ENCODE results near the gene DICER1.

DICER1 gene

GRCh38 chr14:95192311-95192710, 35.0 kb upstream of the DICER1 start:
- in situ Hi-C loops (cut with MboI; ENCODE audit: low sequenced_read_pairs): no loop called here

GRCh38 chr14:95191445-95192199, 34.3 kb upstream of the DICER1 start:
- in situ Hi-C loops (cut with MboI; ENCODE audit: low sequenced_read_pairs): no loop called here
- no peaks in the 10 kb centered on the region for H3K4me1 ChIP-seq
- DNase-seq (ENCODE audit: low spot score in 2 of 2): no peak
- H3K27me3 ChIP-seq (ENCODE audit: low read depth): no peaks in the 10 kb centered on the region
- no peaks in the 10 kb centered on the region for H3K9me3 ChIP-seq
- no peak overlapping the region for H3K4me3 ChIP-seq
- H3K36me3 ChIP-seq (replicated peaks): no peaks in the 10 kb centered on the region

More at GRCh38 chr14:95192311-95192710, 35.0 kb upstream of the DICER1 start:
- Histone ChIP-seq H3K9me3 (no peaks in the 10 kb centered on the region), H3K27me3 (ENCODE audit: low read depth) (no peaks in the 10 kb centered on the region), H3K4me3 (no peak overlapping the region), H3K4me1 (no peaks in the 10 kb centered on the region), H3K36me3 (replicated peaks) (no peaks in the 10 kb centered on the region)
- no peak for DNase-seq (ENCODE audit: low spot score in 2 of 2)

DNA sequence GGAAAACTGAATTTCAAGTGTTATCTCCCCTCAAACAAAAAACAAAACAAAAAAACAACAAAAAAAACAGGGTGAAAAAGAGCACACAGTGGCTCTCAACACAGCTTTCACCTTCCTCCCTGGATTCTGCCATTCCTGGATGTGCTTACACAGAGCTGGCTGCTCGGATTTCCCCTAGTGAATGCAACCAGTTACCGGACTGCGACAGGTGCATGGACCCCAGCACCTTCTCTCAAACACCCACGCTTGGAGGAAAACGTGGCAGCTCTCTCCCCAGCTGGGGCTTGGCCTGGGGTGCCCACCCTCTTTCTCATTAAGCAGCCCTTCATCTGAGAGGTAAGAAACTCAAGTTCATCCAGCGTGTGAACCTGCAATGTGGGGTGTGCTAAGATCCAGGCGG, 33.5 kb upstream of the DICER1 start:
- in situ Hi-C loops (cut with MboI; ENCODE audit: low sequenced_read_pairs): no loop called here
- Histone ChIP-seq H3K4me3 (no peak overlapping the region), H3K9me3 (no peaks in the 10 kb centered on the region), H3K27me3 (ENCODE audit: low read depth) (no peaks in the 10 kb centered on the region), H3K36me3 (replicated peaks) (no peaks in the 10 kb centered on the region), H3K4me1 (no peaks in the 10 kb centered on the region)
- no peak for DNase-seq (ENCODE audit: low spot score in 2 of 2)

DNA sequence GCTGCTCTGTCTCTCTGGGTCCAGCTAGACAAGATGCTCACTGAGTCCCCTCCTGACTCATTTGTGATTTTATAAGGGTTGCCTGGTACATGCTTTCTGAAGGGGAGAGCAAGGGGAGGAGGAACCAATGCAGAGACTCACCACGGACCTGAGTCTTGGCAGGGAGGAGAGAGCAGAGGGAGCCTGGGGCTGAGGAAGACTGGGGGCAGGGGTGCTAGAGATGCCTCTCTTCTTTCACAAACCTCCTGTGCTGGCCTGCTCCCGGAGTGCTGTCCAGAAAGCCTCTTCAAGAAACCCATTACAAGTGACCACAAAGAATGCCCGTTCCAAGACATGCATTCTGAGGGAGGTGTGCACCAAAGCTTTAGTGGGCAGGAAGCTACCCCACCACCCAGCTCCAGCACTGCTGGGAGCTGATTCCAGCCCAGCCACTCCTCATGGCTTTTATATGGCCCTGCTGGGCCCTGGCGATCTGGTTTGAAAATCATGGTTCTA, 33.1 kb upstream of the DICER1 start:
- Histone ChIP-seq H3K36me3 (replicated peaks) (no peaks in the 10 kb centered on the region), H3K9me3 (no peaks in the 10 kb centered on the region), H3K4me1 (no peaks in the 10 kb centered on the region), H3K4me3 (no peak overlapping the region), H3K27me3 (ENCODE audit: low read depth) (no peaks in the 10 kb centered on the region; the same call in 1 of the 2 replicates)
- in situ Hi-C loops (cut with MboI; ENCODE audit: low sequenced_read_pairs): no loop called here
- DNase-seq (ENCODE audit: low spot score in 2 of 2): no peak

DNA sequence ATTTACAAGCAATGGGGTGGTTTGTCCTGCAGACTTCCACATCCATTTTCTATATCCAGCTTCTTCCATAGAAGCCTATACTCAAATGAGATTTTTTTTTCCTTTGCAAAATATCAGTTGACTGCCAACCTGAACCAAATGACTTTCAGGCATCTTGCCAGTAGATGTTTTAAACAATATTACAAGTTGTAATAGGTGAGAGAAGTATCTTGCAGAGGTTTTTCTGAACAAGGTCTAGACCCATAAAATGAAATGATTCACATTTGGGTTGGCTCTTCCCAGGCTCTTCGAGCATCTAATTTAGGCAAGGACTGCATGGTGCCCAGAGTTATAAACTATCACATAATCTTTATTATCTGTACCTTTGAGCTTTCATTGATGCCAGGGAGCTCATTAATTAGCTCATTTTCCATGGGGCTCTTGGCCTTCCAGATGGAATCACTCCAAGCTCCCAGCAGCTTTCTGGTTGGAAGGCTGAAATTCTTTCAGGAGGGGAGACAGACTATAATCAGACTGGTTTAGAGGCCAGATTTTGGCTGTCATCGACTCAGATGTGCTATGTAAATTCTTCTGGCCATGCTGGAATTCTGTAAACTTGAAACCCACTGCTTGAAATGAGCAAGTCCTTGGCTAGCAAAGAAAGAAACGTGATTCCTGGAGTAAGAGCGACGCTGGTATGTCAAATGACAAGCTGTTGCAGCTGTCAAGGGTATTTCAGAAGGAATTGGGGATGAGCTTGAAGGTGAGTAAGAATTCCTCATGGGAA, 32.2 kb upstream of the DICER1 start:
- Histone ChIP-seq H3K27me3 (ENCODE audit: low read depth) (no peaks in the 10 kb centered on the region; the same call in 1 of the 2 replicates), H3K36me3 (replicated peaks) (no peaks in the 10 kb centered on the region), H3K9me3 (no peaks in the 10 kb centered on the region), H3K4me1 (no peaks in the 10 kb centered on the region), H3K4me3 (no peak overlapping the region)
- in situ Hi-C loops (cut with MboI; ENCODE audit: low sequenced_read_pairs): no loop called here
- DNase-seq (ENCODE audit: low spot score in 2 of 2): no peak

DNA sequence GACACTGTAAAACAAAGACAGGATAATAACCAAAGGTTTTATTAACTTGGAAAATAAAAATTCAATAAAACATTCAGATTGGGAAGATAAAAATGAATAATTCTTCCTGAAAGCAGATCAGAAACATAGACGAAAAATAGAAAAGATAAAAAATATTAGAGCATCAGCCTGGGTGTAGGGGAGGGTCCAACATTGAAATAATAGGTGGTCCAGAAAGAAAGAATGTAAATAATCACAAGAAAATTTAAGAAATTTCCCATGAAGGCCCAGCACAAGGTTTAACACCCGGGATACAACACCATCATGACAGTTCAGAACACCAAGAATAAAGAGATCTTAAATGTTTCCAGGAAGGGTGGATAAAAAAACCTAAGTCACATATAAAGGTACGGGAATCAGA, 31.1 kb upstream of the DICER1 start:
- H3K4me1 ChIP-seq: no peaks in the 10 kb centered on the region
- no peaks in the 10 kb centered on the region for H3K9me3 ChIP-seq
- H3K36me3 ChIP-seq (replicated peaks): no peaks in the 10 kb centered on the region
- in situ Hi-C loops (cut with MboI; ENCODE audit: low sequenced_read_pairs): no loop called here
- H3K27me3 ChIP-seq (ENCODE audit: low read depth): no peaks in the 10 kb centered on the region; the same call in 1 of the 2 replicates
- H3K4me3 ChIP-seq: no peak overlapping the region
- no peak for DNase-seq (ENCODE audit: low spot score in 2 of 2)

DNA sequence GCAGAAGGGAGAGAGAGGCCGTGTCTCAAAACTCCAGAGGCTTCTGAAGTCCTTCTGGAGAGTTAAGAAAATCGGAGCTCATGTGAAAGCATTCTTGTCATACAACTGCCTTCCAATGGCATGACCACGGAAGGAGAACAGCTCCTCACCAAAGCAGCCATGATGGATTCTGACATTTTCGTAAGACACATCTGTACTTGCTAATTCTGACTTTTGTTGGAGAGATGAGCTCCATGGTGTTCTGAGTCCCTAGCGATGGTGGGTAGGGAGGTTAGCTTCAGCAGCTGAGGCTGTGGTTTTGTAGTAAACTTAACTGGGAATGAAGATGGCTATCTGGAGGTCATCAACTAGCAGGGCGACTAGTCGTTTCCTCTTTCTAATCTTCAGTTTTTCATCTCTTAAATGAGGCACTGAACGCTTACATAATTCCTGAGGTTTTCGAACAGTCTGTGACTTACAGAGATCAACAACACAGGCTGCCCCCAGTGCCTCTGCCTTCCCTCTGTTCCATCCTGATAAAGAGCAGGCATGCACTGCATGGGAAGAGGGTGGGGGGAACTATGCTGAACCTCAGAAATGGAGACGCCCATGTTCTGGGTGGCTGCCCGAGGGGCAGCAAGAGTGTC, 28.6 kb upstream of the DICER1 start:
- H3K9me3 ChIP-seq: no peaks in the 10 kb centered on the region
- no peaks in the 10 kb centered on the region; the same call in 1 of the 2 replicates for H3K27me3 ChIP-seq (ENCODE audit: low read depth)
- in situ Hi-C loops (cut with MboI; ENCODE audit: low sequenced_read_pairs): no loop called here
- no peak overlapping the region for H3K4me3 ChIP-seq
- H3K4me1 ChIP-seq: no peaks in the 10 kb centered on the region
- no peaks in the 10 kb centered on the region for H3K36me3 ChIP-seq (replicated peaks)
- no peak for DNase-seq (ENCODE audit: low spot score in 2 of 2)

GRCh38 chr14:95185033-95185766, 27.9 kb upstream of the DICER1 start:
- no peak overlapping the region for H3K4me3 ChIP-seq
- no peaks in the 10 kb centered on the region for H3K9me3 ChIP-seq
- DNase-seq (ENCODE audit: low spot score in 2 of 2): no peak
- no peaks in the 10 kb centered on the region for H3K36me3 ChIP-seq (replicated peaks)
- in situ Hi-C loops (cut with MboI; ENCODE audit: low sequenced_read_pairs): no loop called here
- H3K27me3 ChIP-seq (ENCODE audit: low read depth): no peaks in the 10 kb centered on the region; the same call in 1 of the 2 replicates
- no peaks in the 10 kb centered on the region for H3K4me1 ChIP-seq

DNA sequence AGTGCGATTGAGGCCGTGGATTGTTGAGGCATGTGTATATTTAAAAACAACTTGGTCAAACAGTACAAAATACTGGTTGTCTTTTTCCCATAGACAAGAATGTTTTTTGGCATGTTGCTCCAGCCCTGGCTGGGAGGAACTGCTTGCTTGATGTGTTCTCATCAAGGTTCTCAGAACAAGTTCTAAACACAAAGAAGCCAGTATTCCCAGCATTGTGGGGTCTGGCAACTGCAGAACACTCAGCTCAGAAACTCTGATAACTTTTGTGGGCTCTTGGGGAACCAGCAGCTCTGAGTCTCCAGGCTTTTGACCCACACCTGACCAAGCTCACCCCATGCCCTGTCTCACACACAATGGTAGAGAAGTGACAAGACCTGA, 27.1 kb upstream of the DICER1 start:
- no peaks in the 10 kb centered on the region; the same call in 1 of the 2 replicates for H3K27me3 ChIP-seq (ENCODE audit: low read depth)
- H3K36me3 ChIP-seq (replicated peaks): no peaks in the 10 kb centered on the region
- H3K9me3 ChIP-seq: no peaks in the 10 kb centered on the region
- no peak overlapping the region for H3K4me3 ChIP-seq
- in situ Hi-C loops (cut with MboI; ENCODE audit: low sequenced_read_pairs): no loop called here
- no peak for DNase-seq (ENCODE audit: low spot score in 2 of 2)
- no peaks in the 10 kb centered on the region for H3K4me1 ChIP-seq

GRCh38 chr14:95183532-95184412, 26.4 kb upstream of the DICER1 start:
- no peaks in the 10 kb centered on the region for H3K4me1 ChIP-seq
- no peak for DNase-seq (ENCODE audit: low spot score in 2 of 2)
- in situ Hi-C loops (cut with MboI; ENCODE audit: low sequenced_read_pairs): no loop called here

DNA sequence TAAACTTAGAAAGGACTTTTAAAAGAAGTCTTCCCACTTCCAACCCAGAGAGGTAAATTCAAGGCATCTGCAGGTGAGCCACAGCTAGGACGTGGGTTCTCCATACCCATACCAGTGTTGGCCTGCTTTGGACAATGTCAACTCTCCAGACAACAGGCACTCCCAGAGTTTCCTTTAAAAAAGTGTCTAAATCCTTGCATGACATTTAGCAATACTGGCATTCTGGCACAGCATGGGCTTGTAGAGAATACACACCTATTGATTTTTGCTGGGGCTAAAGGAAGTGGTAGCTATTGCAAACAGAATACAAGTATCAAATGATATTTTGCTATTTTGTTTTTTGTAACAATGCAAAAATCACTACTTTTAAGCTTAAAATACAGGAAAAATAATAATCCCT, 25.8 kb upstream of the DICER1 start:
- Histone ChIP-seq H3K4me1 (no peaks in the 10 kb centered on the region), H3K4me3 (no peak overlapping the region), H3K27me3 (ENCODE audit: low read depth) (no peaks in the 10 kb centered on the region; the same call in 1 of the 2 replicates), H3K36me3 (replicated peaks) (no peaks in the 10 kb centered on the region), H3K9me3 (no peaks in the 10 kb centered on the region)
- DNase-seq (ENCODE audit: low spot score in 2 of 2): no peak
- in situ Hi-C loops (cut with MboI; ENCODE audit: low sequenced_read_pairs): no loop called here

More at GRCh38 chr14:95183532-95184412, 26.4 kb upstream of the DICER1 start:
- Histone ChIP-seq H3K4me3 (no peak overlapping the region), H3K36me3 (replicated peaks) (no peaks in the 10 kb centered on the region), H3K27me3 (ENCODE audit: low read depth) (no peaks in the 10 kb centered on the region; the same call in 1 of the 2 replicates), H3K9me3 (no peaks in the 10 kb centered on the region)

DNA sequence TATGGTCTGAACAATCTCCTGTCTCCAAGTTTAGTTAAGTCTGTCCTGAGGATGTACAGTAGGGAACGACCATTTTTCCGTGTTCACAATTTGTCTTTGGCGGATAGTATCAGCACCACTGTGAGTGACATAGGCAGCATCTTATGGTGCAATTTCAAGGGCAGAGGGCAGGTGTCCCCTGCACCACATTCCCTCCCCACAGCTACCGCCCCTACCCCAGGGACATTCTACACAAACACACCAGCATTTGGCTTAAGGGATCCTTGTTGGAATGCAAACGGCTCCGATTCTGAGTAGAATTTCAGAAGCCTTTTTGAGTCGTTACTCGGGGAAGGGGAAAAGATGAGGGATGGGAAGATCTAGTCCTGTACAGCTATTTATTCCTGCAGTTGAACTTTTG, 25.1 kb upstream of the DICER1 start:
- H3K27me3 ChIP-seq (ENCODE audit: low read depth): no peaks in the 10 kb centered on the region; the same call in 1 of the 2 replicates
- H3K36me3 ChIP-seq (replicated peaks): no peaks in the 10 kb centered on the region
- no peaks in the 10 kb centered on the region for H3K4me1 ChIP-seq
- in situ Hi-C loops (cut with MboI; ENCODE audit: low sequenced_read_pairs): no loop called here
- H3K4me3 ChIP-seq: no peak overlapping the region
- no peaks in the 10 kb centered on the region for H3K9me3 ChIP-seq
- no peak for DNase-seq (ENCODE audit: low spot score in 2 of 2)

All from HAP-1 (cell line).